Suprapubic skin (tissue), 4 donors: ENCODE data around the gene SHF. TPM values are rescaled to one million over a fixed set of nuclear protein-coding genes. Genes with fewer than 3 reads are reported as not detected.

Experiments
- DNase-seq, 2 donors: peaks; one replicate each; pipeline ENCODE4 v3.0.0-alpha.2; 2019; ENCODE audit warnings: low spot score in 2 of 2
- H3K27ac ChIP-seq: fragments of 200-600 bp; sonication (generic); one replicate; pipeline ENCODE4 v1.5.1; 2019
- H3K27me3 ChIP-seq: fragments of 200-600 bp; sonication (generic); one replicate; pipeline ENCODE4 v1.5.1; 2019
- H3K36me3 ChIP-seq: fragments of 200-600 bp; sonication (generic); one replicate; pipeline ENCODE4 v1.5.1; 2019
- H3K4me1 ChIP-seq: fragments of 200-600 bp; sonication (generic); one replicate; pipeline ENCODE4 v1.5.1; 2019
- H3K4me3 ChIP-seq: fragments of 200-600 bp; sonication (generic); one replicate; pipeline ENCODE4 v1.5.1; 2019; ENCODE audit warnings: mild to moderate bottlenecking
- H3K9me3 ChIP-seq: fragments of 200-600 bp; sonication (generic); one replicate; pipeline ENCODE4 v1.5.1; 2019
- CTCF ChIP-seq, 2 donors: fragments of 200-600 bp in 1 of 2; fragments of 450-650 bp in 1 of 2; sonication (generic) in 1 of 2; IDR thresholded peaks; one replicate each; pipeline ENCODE4 v1.5.1; 2016 to 2019; ENCODE audit warnings: antibody characterized with exemption in 2 of 2, mild to moderate bottlenecking in 1 of 2, moderate library complexity in 1 of 2
- EP300 ChIP-seq: sonication (generic); formaldehyde crosslinking; IDR thresholded peaks from one replicate; pipeline ENCODE4 v1.6.1; 2017; ENCODE audit warnings: antibody characterized with exemption
- POLR2A ChIP-seq, 2 donors: fragments of 450-650 bp; IDR thresholded peaks; one replicate each; pipeline ENCODE4 v1.6.1; 2017; ENCODE audit warnings: antibody characterized with exemption in 2 of 2, mild to moderate bottlenecking in 2 of 2, moderate library complexity in 2 of 2
- POLR2AphosphoS5 ChIP-seq, 3 donors: sonication (generic); formaldehyde crosslinking; IDR thresholded peaks; one replicate each; pipeline ENCODE4 v1.6.1; 2017; ENCODE audit warnings: antibody characterized with exemption in 3 of 3
- WGBS: methylation state at CpG from one replicate; pipeline ENCODE4 v1.1.5; 2018; 5-methylcytosine and 5-hydroxymethylcytosine counted together
- total RNA-seq, 4 donors: library from RNA; depleted of rRNA; stranded (reverse); fragments of >200 nt; gene quantifications; one replicate each; pipeline ENCODE4 v1.1.0, GENCODE V29; 2016

Gene SHF
- total RNA-seq, 4 donors from 2014 or later: 5.4 to 11.9 (median 8.6) TPM

DNA sequence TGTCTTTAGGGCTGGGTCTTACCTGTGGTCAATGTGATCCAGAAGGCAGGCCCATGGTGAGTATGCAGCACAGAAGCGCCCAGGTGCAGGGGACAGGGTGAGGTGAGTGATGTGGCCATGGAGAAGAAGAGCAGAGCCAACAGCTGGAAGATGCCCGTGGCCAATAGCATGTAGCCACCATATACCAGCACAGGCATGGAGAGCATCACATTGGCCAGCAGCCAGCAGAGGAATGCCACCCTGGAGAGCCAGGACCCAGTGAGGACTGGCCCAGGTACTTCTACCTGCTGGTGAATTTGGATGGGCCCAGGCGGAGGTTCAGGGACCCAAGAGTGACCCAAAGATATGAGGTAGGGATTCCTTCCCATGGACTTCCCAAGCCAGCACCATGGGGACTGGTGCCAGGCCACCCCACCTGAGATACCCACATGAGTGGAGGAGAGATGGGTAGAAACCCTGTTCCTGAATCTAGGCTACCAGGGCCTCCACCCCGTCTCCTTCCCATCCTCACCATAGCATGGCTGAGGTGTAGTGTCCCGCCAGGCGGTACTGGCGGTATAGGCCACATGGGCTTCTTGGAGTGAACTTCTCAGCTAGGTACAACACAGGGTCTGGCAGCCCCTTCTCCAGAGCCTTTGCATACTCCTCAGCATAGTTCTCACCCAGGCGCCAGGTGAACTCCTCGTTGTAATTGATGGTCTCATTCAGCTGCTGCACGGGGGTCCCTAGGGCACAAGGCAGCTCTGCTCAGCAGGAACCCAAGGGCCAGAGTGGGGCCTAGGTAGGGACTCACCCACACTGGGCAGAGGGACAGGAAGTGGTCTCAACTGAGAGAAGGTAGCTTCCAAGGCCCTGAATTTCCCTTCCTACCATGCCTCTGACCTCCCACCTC, 67.4 kb downstream of the SHF start:
- H3K27me3 ChIP-seq: peaks cover 32% of the 10 kb centered on the region
- no peaks in the 10 kb centered on the region for H3K36me3 ChIP-seq
- no peaks in the 10 kb centered on the region for H3K9me3 ChIP-seq
- no peak overlapping the region for H3K4me3 ChIP-seq
- DNase-seq: no peak
- TF ChIP-seq POLR2A (IDR thresholded peaks at IDR 0.05) (no peak), EP300 (no peak), POLR2AphosphoS5 (IDR thresholded peaks at IDR 0.05) (no peak), CTCF (IDR thresholded peaks at IDR 0.05) (no peak)
- H3K4me1 ChIP-seq: peaks cover 22% of the 10 kb centered on the region
- H3K27ac ChIP-seq: no peak overlapping the region
- 93% methylated on average over 10 of the region's 10 CpGs for WGBS

GRCh38 chr15:45118996-45119395, 68.8 kb downstream of the SHF start:
- Histone ChIP-seq H3K9me3 (no peaks in the 10 kb centered on the region), H3K27me3 (peaks cover 46% of the 10 kb centered on the region), H3K4me1 (peaks cover 30% of the 10 kb centered on the region), H3K27ac (no peak overlapping the region), H3K4me3 (no peak overlapping the region), H3K36me3 (no peaks in the 10 kb centered on the region)
- WGBS: 81% methylated on average over 2 of the region's 5 CpGs
- TF ChIP-seq EP300: no peak
- no peak for TF ChIP-seq CTCF (IDR thresholded peaks at IDR 0.05)
- TF ChIP-seq POLR2AphosphoS5 (IDR thresholded peaks at IDR 0.05): no peak
- no peak for TF ChIP-seq POLR2A (IDR thresholded peaks at IDR 0.05)
- DNase-seq: no peak

DNA sequence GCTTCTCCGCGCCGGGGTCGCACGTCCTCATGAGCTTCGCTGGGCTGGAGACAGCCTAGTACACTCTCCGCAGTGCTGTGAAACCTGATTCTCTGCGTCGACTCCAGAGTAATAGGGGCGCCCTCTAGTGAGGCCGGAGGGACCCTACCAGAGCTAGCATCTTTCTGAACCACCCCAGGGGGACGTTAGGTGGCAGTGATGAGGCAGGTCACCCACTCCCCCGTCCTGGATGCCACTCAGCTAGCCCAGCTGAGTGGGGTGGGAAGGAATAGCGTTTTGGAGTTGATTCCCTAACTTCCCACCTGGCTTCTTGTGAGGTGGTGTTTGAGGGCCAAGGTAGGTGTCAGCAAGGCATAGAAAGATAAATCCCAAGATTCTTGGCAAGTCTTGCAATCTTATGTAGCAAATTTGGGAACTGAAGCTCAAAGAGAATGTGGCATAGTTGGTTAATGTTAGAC, 69.6 kb downstream of the SHF start:
- Histone ChIP-seq H3K4me1 (peaks cover 33% of the 10 kb centered on the region), H3K9me3 (no peaks in the 10 kb centered on the region), H3K36me3 (no peaks in the 10 kb centered on the region), H3K27me3 (peaks cover 54% of the 10 kb centered on the region), H3K4me3 (peak overlapping the region; percentile 13), H3K27ac (no peak overlapping the region)
- under 1% methylated on average over 14 of the region's 14 CpGs for WGBS
- DNase-seq: peak; percentile 87 to 88
- TF ChIP-seq CTCF (IDR thresholded peaks at IDR 0.05): peak; percentile 67 to 99
- TF ChIP-seq POLR2A (IDR thresholded peaks at IDR 0.05): no peak

DNA sequence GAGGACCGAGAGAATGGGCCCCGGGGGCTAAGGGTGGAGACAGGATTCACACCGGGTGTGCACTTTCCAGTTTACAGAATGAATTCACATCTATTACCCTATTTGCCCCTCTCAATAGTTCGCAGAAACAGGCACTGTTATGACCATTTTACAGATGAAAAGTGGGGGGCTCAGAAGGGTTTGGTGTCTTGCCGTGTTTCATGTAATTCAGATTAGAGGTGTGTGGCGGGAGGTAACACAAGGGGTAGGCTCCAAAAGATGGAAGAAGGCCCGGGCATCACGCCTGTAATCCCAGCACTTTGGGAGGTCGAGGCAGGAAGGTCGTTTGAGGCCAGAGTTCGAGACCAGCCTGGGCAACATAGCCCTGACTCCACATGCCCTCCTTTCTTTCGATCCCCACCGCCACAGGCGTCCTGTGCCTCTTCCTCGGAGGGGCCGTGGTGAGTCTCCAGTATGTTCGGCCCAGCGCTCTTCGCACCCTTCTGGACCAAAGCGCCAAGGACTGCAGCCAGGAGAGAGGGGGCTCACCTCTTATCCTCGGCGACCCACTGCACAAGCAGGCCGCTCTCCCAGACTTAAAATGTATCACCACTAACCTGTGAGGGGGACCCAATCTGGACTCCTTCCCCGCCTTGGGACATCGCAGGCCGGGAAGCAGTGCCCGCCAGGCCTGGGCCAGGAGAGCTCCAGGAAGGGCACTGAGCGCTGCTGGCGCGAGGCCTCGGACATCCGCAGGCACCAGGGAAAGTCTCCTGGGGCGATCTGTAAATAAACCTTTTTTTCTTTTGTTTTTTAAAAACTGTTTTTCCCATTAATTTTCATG, 70.2 kb downstream of the SHF start:
- TF ChIP-seq POLR2AphosphoS5 (IDR thresholded peaks at IDR 0.05) (no peak), EP300 (no peak), POLR2A (IDR thresholded peaks at IDR 0.05) (no peak), CTCF (IDR thresholded peaks at IDR 0.05) (no peak)
- H3K4me1 ChIP-seq: peaks cover 40% of the 10 kb centered on the region
- peak overlapping the region; percentile 13 for H3K4me3 ChIP-seq
- no peak for DNase-seq
- no peaks in the 10 kb centered on the region for H3K36me3 ChIP-seq
- no peaks in the 10 kb centered on the region for H3K9me3 ChIP-seq
- H3K27me3 ChIP-seq: peaks cover 60% of the 10 kb centered on the region
- WGBS: 37% methylated on average over 32 of the region's 33 CpGs
- no peak overlapping the region for H3K27ac ChIP-seq

Other genes with a start within 250 kb of the SHF start
- gene TERB2, start 231.3 kb downstream of the SHF start, total RNA-seq: not detected
- 10 to 100 TPM; 24.4 to 78.6 (median 48.7) TPM for gene SORD, start 164.8 kb downstream of the SHF start, total RNA-seq
- 10 to 100 TPM in 2 of 4 donors, 1 to 10 TPM in 2; 2.3 to 32.6 (median 6.9) TPM for gene DUOX2, start 73.8 kb downstream of the SHF start, total RNA-seq
- gene DUOXA2, start 73.6 kb downstream of the SHF start, total RNA-seq: not detected
- gene DUOXA1, start 58.1 kb downstream of the SHF start, total RNA-seq: 100 to 1,000 TPM in 1 of 4 donors, 10 to 100 TPM in 3; 65.6 to 178 (median 89.6) TPM
- 100 to 1,000 TPM in 3 of 4 donors, 10 to 100 TPM in 1; 87.2 to 246 (median 165) TPM for gene DUOX1, start 58.0 kb downstream of the SHF start, total RNA-seq
- not detected for gene SLC28A2, start 64.3 kb upstream of the SHF start, total RNA-seq
- 100 to 1,000 TPM; 159 to 195 (median 172) TPM for gene GATM, start 190.6 kb upstream of the SHF start, total RNA-seq